Measurements from ENCODE around the gene KLHL6. TPM values are rescaled to one million over a fixed set of nuclear protein-coding genes. Genes with fewer than 3 reads are reported as not detected.

KLHL6 gene
- total RNA-seq, 1 experiment from 2014 or later, result not detected

DNA sequence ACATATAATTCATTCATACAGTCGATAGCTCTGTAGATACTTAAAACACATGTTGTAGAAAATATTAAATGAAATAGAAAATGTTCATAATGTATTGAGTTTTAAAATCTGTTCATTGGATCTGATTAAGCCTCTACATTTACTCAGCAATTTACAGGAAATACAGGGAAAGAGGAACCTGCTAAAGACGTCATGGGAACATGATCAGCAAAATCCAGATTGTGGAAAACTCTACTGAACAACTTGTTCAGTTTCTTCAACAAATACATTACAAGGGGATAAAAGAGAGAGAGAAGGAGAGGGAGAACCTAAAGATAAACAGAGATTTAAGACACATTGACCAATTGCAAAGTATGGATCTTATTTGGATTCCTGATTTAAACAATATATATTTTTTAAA lies 46.7 kb downstream of the KLHL6 start:
- Histone ChIP-seq H2BK20ac (ENCODE audit: low read depth, low read length, poor library complexity, severe bottlenecking) (no peak overlapping the region), H3K18ac (ENCODE audit: insufficient read length, low read depth, low read length) (no peak overlapping the region), H3K4me1 (ENCODE audit: insufficient read depth, low read length) (no peaks in the 10 kb centered on the region), H3K23ac (ENCODE audit: insufficient read length, low read depth, low read length) (no peak overlapping the region), H4K5ac (ENCODE audit: insufficient read length, low read depth, low read length) (no peak overlapping the region), H4K91ac (ENCODE audit: insufficient read length, low read depth, low read length) (no peak overlapping the region), H2BK15ac (ENCODE audit: low read depth, low read length) (no peak overlapping the region), H2AFZ (ENCODE audit: low read length) (no peak overlapping the region), H3K9me3 (ENCODE audit: control insufficient read depth, low read depth, low read length) (no peaks in the 10 kb centered on the region), H3K23me2 (ENCODE audit: insufficient read length, low read depth, low read length, poor library complexity, severe bottlenecking) (no peaks in the 10 kb centered on the region), H3K4me2 (ENCODE audit: insufficient read depth, insufficient read length, low read length) (no peak overlapping the region), H4K8ac (replicated peaks; ENCODE audit: insufficient read length, low read depth, low read length) (no peak overlapping the region), H3K4ac (ENCODE audit: low read depth, low read length) (no peak overlapping the region), H2BK120ac (ENCODE audit: low read depth, low read length, poor library complexity, severe bottlenecking) (no peak overlapping the region), H3K56ac (ENCODE audit: insufficient read length, low read depth, low read length) (no peak overlapping the region), H3K79me1 (ENCODE audit: insufficient read depth, low read depth, low read length, poor library complexity, severe bottlenecking) (no peaks in the 10 kb centered on the region), H3K27ac (ENCODE audit: insufficient read length, low read depth, low read length) (no peak overlapping the region), H3K14ac (ENCODE audit: insufficient read depth, low read length) (no peak overlapping the region), H3T11ph (ENCODE audit: low read length) (no peak overlapping the region), H2AK5ac (ENCODE audit: insufficient read length, low read length) (no peak overlapping the region), H2BK12ac (ENCODE audit: insufficient read length, low read depth, low read length) (no peak overlapping the region), H3K9ac (ENCODE audit: extremely low read depth, insufficient read length, low read length) (no peak overlapping the region), H4K20me1 (ENCODE audit: control insufficient read depth, insufficient read depth, insufficient read length) (no peaks in the 10 kb centered on the region), H3K27me3 (ENCODE audit: insufficient read depth, low read length) (no peaks in the 10 kb centered on the region), H2BK5ac (ENCODE audit: insufficient read length, low read length) (no peak overlapping the region), H3K79me2 (ENCODE audit: insufficient read depth, low read length) (no peaks in the 10 kb centered on the region)
- Mint-ChIP-seq H3K4me1 (no peaks in the 10 kb centered on the region), H3K4me3 (no peak overlapping the region), H3K27me3 (ENCODE audit: low read depth) (no peaks in the 10 kb centered on the region), H3K27ac (no peak overlapping the region), H3K9me3 (no peaks in the 10 kb centered on the region), H3K36me3 (ENCODE audit: insufficient read depth in 1 of 3, low read depth in 3 of 3) (no peaks in the 10 kb centered on the region)
- no peak for DNase-seq
- TF ChIP-seq CTCF (conservative IDR thresholded peaks at IDR 0.05), result no peak
- WGBS (ENCODE audit: extremely low coverage, insufficient read length, low lambda C conversion rate), result no CpG with 5 or more reads among the region's 2 CpGs

All from H9 (cell line).